ENCODE results near the gene GALNS.

GALNS gene

GRCh38 chr16:88814144-88814502 lies 42.6 kb downstream of the GALNS start:
- DNase-seq, result no peak

GRCh38 chr16:88813269-88814143 lies 43.2 kb downstream of the GALNS start:
- no peak for DNase-seq

- DNase-seq, result peak; percentile 63 to 73
Measured at GRCh38 chr16:88812513-88813268, 44.1 kb downstream of the GALNS start.

GRCh38 chr16:88811769-88812512 lies 44.8 kb downstream of the GALNS start, which contains the start of gene APRT:
Gene APRT, minus strand, starts transcription at chr16:88811928. Its CDS starts 29 bp downstream, at chr16:88811899.
- peak; percentile 94 to 96 for DNase-seq

GRCh38 chr16:88810912-88811768 lies 45.6 kb downstream of the GALNS start:
- DNase-seq, result peak; percentile 68 to 85

- peak; percentile 43 to 62 for DNase-seq
Measured at GRCh38 chr16:88810166-88810911, 46.4 kb downstream of the GALNS start.

GRCh38 chr16:88809676-88810165 lies 47.0 kb downstream of the GALNS start:
- DNase-seq, result no peak

GRCh38 chr16:88809068-88809675 lies 47.6 kb downstream of the GALNS start:
- no peak for DNase-seq

- DNase-seq, result no peak
Measured at GRCh38 chr16:88807626-88808453, 48.9 kb downstream of the GALNS start.

- no peak for DNase-seq
Measured at GRCh38 chr16:88807142-88807625, 49.6 kb downstream of the GALNS start.

- no peak for DNase-seq
Measured at GRCh38 chr16:88806491-88807111, 50.1 kb downstream of the GALNS start.

GRCh38 chr16:88805887-88806393 lies 50.8 kb downstream of the GALNS start:
- no peak for DNase-seq

- DNase-seq, result no peak
Measured at GRCh38 chr16:88805340-88805715, 51.4 kb downstream of the GALNS start.

- DNase-seq, result no peak
Measured at GRCh38 chr16:88804552-88805339, 52.0 kb downstream of the GALNS start.

GRCh38 chr16:88804173-88804551 lies 52.6 kb downstream of the GALNS start:
- no peak for DNase-seq

- DNase-seq, result peak; percentile 83 to 91
Measured at GRCh38 chr16:88803264-88803987, 53.3 kb downstream of the GALNS start, which contains the start of gene CDT1. Gene CDT1, plus strand, starts transcription at chr16:88803789. Its CDS starts 43 bp downstream, at chr16:88803832.

GRCh38 chr16:88800277-88800592 lies 56.5 kb downstream of the GALNS start:
- no peak for DNase-seq

Measured in inflammatory macrophage (primary cell).